HG03469 (cell line): ENCODE results near the gene DTX1.

Experiments used
- ATAC-seq: cut with Tn5 transposase; IDR thresholded peaks from one replicate; pipeline ENCODE4 v1.9.1; 2021; ENCODE audit warnings: mild to moderate bottlenecking, moderate library complexity, moderate number of reproducible peaks; ENCODE audit not compliant: unreplicated experiment

DTX1 gene

GRCh38 chr12:113092607-113093408 lies 36.3 kb downstream of the DTX1 start:
- ATAC-seq = no peak

GRCh38 chr12:113093409-113094101 lies 37.0 kb downstream of the DTX1 start:
- ATAC-seq = no peak

- no peak for ATAC-seq
These were observed 38.2 kb downstream of the DTX1 start for GRCh38 chr12:113094738-113095137.

DNA sequence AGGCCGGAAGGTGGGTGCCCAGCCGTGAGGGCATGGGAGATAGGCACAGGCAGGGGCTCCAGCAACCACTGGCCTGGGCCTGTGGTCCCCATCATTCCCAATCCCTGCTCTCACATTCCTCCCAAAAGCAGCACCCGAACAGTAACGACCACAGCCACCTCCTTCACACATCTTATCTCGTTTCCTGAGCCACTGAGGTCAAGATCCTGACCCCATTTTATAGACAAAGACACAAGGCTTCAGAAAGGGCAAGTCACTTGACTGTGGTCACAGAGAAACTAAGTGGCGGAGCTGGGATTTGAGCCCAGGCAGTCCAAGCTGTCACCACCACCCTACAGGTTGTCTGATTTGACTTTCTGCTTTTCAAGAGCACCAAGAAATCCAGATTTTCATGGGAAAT lies 38.9 kb downstream of the DTX1 start:
- no peak for ATAC-seq

DNA sequence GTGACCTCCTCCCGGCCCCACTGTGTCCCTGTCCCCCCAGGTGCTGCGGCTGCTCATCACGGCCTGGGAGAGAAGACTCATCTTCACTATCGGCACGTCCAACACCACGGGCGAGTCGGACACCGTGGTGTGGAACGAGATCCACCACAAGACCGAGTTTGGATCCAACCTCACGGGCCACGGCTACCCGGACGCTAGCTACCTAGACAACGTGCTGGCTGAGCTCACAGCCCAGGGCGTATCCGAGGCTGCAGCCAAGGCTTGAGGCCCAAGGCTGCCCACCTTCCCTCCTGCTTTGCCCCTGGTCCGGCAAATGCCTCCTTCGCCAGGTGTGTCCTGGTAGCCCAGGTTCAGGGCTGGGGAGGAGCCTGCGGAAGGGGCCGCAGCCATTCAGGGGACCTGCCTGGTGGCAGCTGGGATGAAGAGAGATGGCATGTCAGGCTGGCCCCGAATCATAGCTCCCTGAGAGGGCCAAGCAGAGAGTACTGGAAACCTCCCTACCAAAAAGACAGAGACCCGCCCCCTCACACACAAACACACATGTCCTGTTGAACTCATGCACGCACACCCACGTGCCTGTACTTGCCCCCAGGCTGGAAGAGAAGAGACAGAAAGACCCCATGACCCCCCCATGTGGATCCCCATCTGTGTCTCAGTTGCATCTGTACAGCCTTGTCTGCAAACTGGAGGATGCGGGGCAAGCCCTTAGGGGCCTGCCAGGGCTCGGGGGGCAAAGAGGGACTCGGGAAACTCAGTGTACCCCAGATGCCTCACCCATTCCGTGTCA lies 40.3 kb downstream of the DTX1 start:
- no peak for ATAC-seq

DNA sequence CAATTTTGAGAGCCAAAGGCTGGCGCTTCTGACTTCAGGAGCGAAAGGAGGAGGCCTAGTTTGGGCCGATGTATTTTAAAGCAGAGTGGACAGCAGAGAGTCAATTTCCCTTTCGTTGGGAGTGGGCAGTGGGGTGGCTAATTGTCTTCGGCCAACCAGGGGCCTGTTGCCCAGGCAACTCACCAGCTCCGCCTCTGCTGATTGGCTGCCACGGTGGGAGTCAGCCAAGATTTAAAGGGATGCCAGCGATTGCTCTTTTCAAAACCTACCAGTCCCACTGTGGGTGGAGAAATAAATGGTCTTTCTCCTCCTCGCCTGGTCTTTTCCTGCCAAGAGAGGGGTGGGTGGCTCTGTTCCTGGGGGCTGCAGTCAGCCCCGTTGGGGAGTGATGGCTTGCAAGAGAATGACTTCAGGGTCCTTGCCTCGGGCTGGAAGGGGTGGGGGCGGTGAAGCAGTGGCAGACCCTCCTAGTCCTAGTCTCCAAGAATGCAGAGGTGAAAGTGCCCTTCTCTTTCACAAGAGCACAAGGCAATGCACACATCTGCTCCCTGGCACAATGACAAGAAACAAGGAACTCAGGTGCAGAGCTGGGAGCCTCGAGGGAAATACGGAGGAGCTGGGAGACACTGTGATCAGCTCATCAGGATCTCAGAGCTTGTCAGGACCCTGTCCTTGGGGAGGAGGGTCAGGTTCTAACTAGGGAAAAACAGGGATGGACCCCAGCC lies 41.3 kb downstream of the DTX1 start:
- no peak for ATAC-seq

- no peak for ATAC-seq
These were observed 42.0 kb downstream of the DTX1 start for GRCh38 chr12:113098441-113099028.

GRCh38 chr12:113099364-113099763 lies 42.8 kb downstream of the DTX1 start:
- ATAC-seq = no peak

DNA sequence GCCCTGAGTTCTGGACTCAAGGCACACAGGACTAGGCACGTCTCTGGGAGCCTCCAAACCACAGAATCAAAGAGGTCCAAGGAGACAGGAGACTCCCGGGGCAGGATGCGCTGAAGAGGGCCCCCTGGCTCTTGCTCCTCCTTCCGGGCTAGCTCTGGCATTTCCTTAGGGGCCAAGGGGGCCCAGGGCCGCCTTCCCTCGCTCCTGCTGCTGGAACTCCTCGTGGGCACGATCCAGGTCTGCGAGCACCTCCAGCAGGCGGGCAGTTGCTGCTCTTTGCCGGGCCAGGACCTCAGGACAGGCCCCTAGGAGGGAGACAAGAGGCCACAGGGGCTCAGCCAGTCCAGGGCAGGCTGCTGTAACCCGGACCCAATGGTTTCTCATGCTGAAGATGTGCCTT lies 43.2 kb downstream of the DTX1 start:
- no peak for ATAC-seq

DNA sequence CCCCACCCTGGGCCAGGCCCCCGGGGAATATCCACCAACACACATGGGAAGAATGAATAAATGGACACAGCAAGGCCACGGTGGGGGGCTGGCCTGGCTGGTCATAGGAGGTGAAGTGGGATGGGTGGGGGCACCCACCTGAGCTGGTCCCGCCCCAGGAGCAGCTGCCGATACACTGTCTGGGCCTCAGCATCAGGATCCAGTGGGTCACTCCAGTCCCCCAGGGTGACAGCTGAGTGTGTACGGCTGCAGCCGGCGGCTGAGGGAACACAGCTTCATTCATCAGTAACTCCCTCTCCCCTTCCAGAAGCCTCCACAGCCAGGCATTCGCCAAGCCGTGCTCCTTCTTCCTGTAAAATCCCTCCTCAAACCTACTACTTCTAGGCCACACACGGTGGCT lies 45.2 kb downstream of the DTX1 start:
- no peak for ATAC-seq

DNA sequence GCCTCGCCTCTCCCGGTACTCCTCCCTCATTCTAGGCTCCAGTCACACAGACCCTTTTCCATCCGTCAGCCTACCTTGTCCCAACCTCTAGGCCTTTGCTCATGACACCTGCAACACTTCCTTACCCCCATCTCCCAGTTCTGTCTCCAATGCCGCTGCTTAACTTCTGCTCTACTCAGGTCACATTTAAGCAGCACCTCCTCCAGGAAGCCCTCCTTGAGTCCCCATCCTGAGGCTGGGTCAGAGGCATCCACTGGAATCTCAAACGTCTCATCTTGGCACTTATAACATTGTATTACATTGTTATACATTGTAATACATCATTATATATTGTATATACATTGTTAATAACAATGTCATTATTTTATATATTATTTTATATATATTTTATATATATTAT lies 46.3 kb downstream of the DTX1 start:
- no peak for ATAC-seq

- ATAC-seq = no peak
These were observed 47.4 kb downstream of the DTX1 start for GRCh38 chr12:113103756-113104450.

DNA sequence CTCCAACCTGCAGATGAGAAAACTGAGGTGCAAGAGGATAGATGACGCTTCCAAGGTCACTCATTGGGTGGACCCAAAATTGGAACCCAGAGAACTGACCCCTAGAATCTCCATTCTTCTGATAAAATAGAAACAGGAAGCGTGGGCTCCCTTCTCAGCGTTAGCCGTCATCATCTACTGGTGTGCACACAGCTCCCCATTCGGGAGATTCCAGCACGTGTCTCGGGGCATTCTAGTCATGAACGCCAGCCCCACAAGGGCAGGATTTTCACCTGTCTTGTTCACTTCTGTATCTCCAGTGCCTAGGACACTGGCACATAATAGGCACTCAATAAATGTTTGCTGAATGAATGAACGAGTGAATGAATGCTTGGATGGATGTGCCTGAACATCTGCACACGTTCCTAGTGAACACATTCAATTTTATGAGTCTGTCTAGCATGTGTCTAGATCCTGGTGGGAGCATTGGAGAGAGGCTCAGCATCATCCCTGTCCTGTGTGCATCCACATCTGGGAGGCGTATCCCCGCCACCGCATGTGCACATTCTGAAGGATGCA lies 48.5 kb downstream of the DTX1 start:
- no peak for ATAC-seq

DNA sequence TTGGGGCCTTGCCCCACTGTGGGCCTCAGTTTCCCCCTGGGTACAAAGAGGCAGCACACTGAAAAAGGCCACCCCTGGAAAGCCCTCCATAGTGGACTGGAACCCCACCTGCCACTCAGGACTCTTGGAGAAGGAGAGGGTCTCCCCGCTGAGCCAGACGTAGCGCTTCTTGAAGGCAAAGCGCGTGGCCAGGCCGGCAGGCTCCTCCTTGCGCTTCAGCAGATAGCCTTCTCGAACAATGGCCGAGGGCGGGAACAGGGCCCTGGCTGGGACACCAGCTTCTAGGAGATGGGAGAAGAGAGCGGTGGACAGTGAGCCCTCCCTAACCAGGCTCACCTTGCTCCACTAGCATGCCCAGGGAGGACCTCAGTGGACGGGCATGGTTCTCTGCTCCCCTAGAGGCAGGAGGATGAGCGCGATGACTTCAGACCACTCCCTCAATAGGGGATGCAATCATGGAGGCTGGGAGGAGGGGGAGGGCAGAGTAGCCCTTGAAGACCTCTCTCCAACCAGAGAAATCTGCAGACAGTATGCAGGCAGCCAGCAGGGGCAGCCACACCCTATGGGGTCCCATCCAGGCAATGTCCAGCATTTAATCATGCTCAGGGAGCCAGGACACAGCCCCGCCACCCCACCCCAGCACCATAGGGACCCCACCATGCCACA lies 49.2 kb downstream of the DTX1 start:
- no peak for ATAC-seq

GRCh38 chr12:113106361-113106760 lies 49.8 kb downstream of the DTX1 start:
- no peak for ATAC-seq

DNA sequence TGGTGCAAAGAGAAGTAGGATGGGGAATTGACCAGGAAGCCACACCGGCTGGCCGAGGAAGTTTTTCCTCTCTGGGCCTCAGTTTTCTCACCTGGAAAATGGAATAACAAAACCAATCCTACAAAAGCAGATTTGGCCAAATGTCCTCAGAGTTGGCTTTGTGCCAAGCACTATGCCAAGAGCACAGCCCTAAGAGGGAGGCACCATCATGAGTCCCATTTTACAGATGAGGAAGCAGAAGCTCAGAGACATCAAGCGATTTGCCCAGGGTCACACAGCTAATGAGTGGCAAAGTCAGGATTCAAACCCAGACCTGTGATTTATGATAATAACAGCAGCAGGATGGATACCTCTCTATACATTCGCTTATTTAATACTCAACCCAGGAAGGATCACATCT lies 51.8 kb downstream of the DTX1 start:
- no peak for ATAC-seq

DNA sequence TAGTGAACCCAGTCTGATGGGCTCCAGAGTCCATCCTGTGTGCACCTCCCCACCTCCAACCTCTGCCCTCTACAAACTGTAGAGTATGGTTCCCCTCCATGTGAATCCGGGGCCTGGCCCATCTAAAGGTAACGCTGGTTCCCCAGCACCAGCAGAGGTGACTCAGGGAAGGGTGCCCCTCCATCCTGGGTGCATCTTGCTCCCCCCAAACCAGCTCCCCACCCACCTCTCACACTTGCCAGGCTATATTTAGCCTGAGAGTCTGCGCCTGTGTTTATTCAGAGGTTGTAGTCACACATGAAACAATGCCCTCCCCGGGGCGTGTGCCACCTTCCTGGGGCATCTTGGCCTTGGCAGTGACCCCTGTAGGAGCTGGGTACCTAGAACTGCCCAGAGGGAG lies 52.8 kb downstream of the DTX1 start:
- ATAC-seq = no peak

- no peak for ATAC-seq
These were observed 53.5 kb downstream of the DTX1 start for GRCh38 chr12:113109872-113110599.

DNA sequence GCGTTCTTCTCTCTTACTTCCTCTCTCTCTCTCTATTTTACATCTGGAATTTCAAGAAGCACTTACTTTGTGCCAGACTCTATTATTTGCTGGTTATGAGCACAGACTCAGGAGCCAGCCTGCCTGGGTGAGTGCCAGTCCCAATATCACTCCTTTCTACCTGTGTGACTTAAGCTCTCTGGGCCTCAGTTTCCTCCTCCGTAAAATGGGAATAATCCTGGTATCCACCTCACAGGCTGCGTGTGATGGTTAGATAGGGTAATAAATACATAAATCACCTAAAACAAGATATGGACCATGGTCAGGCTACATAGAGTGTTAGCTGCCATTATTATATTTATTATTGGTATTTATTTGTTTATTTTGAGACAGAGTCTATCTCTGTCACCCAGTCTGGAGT lies 54.7 kb downstream of the DTX1 start:
- ATAC-seq = no peak
